Stimulated activated naive CD8-positive, alpha-beta T cell treated with anti-CD3 and anti-CD28 coated beads, Interleukin-15, Interleukin-2, amounts not matched to agents 100 ng/mL and 50 ng/mL, for 24 hours (primary cell): ENCODE results near the gene UAP1.

Experiments
- H3K27ac Mint-ChIP-seq: one replicate; pipeline ENCODE4 v1.8.0; 2021; ENCODE audit warnings: mild to moderate bottlenecking, mixed read lengths
- H3K27me3 Mint-ChIP-seq: one replicate; pipeline ENCODE4 v1.8.0; 2021; ENCODE audit warnings: mixed read lengths
- H3K36me3 Mint-ChIP-seq: one replicate; pipeline ENCODE4 v1.8.0; 2021; ENCODE audit warnings: low read depth, mixed read lengths
- H3K4me1 Mint-ChIP-seq: one replicate; pipeline ENCODE4 v1.8.0; 2021; ENCODE audit warnings: low read depth, mixed read lengths
- H3K4me3 Mint-ChIP-seq: one replicate; pipeline ENCODE4 v1.8.0; 2021; ENCODE audit warnings: mild to moderate bottlenecking, mixed read lengths
- H3K9me3 Mint-ChIP-seq: one replicate; pipeline ENCODE4 v1.8.0; 2021; ENCODE audit warnings: mixed read lengths

The UAP1 gene

DNA sequence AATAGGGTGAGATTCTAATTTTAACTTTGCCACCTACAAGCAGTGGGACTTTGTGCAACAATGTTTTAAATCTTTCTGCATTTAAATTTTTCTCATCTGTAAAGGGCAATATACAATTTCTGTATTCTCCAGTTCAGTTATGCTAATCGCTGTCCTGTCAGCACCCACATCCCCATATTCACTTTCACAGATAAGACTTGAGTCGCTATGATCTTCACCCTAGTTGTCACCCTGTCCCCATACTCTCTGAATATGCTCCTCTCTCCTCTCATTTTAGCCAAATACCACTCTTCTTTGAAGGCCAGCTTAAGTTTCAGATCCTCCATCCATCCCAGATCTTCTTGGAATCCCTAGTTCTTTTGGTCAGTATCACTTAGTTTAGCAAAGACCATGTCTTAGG lies 79.6 kb downstream of the UAP1 start:
- no peaks in the 10 kb centered on the region for H3K9me3 Mint-ChIP-seq
- H3K4me1 Mint-ChIP-seq, result no peaks in the 10 kb centered on the region
- H3K36me3 Mint-ChIP-seq, result no peaks in the 10 kb centered on the region
- peaks cover 7% of the 10 kb centered on the region for H3K27me3 Mint-ChIP-seq
- H3K4me3 Mint-ChIP-seq, result no peak overlapping the region
- no peak overlapping the region for H3K27ac Mint-ChIP-seq

DNA sequence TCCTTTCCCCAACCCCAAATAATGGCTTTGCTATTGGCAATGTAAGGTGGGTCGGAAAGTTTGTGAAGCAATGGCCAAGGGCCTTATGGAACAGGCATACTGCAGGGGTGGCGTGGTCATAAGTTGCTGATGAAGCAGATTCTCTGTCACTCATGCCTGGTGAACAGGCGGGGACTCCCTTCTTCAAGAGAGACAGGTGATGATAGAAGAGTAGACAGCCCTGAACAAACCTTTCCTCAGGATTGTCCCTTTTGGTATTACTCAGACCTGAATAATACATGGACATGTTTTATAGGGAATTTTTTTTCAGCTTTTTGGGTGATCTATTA lies 83.4 kb downstream of the UAP1 start:
- Mint-ChIP-seq H3K27me3 (peaks cover 14% of the 10 kb centered on the region), H3K36me3 (no peaks in the 10 kb centered on the region), H3K27ac (no peak overlapping the region), H3K9me3 (no peaks in the 10 kb centered on the region), H3K4me3 (no peak overlapping the region), H3K4me1 (no peaks in the 10 kb centered on the region)

DNA sequence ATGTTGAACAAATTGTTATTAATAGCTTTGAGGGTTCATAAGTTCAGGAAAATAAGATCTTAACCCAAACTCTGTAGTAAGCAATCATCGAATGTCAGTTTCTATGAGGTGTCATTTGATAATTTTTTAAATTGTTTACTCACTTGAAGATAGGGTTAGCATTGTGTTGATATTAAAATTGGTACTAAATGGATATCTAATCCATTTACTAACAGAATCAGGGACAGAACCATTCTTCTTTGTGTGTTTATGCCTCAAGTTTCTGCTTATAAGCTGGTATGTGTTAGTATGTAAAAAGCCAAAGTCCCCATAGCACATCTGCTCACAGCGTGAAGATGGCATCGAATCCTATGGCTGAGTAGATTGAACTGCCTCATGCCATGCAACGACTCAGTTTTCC lies 84.1 kb downstream of the UAP1 start:
- Mint-ChIP-seq H3K4me1 (no peaks in the 10 kb centered on the region), H3K4me3 (no peak overlapping the region), H3K27me3 (peaks cover 14% of the 10 kb centered on the region), H3K27ac (no peak overlapping the region), H3K9me3 (no peaks in the 10 kb centered on the region), H3K36me3 (no peaks in the 10 kb centered on the region)

DNA sequence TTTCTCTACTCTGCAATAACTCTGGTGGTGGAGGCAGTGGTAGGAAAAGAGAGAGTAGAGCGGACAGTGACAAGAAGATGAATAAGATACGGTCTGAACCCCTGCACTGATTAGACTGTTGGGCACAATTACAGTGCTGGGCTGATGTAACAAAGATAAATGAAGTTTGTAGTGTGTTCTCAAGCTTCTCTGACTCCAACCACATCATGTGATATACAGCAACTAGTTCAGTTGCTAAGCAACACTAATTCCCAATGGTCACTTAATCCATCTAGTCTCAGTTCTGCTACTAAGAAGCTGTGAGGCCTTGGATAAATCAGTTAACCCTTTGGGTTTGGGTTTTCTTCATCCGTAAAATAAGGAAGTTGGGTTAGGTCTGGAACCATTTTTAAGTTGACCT lies 88.1 kb downstream of the UAP1 start:
- Mint-ChIP-seq H3K4me1 (no peaks in the 10 kb centered on the region), H3K4me3 (no peak overlapping the region), H3K9me3 (no peaks in the 10 kb centered on the region), H3K36me3 (no peaks in the 10 kb centered on the region), H3K27ac (no peak overlapping the region), H3K27me3 (peaks cover 13% of the 10 kb centered on the region)
